Measurements from ENCODE around the gene ADAT2.

Gene ADAT2

DNA sequence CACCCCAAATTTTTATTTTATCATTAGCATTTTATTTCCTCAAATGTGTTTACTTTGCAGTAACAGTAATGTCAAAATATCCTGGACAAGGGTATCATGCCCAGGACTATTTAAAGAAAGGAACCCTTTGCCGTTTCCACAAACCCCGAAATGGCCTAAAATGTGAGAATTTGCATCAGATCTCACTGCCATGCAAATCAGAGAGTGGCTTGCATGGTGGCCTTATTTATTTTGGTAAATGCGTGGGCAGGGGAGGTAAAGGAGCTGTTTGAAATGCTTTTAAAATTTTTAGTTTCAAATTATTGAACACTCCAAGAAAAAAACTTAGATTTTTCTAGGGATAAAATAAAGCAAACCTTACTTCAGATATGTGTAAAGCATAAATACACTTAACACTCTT, 43.8 kb downstream of the ADAT2 start:
- no peaks in the 10 kb centered on the region for H3K36me3 ChIP-seq (ENCODE audit: low read length)
- no peak overlapping the region for H3K4me3 ChIP-seq (ENCODE audit: insufficient read depth, low read length, poor library complexity, severe bottlenecking)
- no peaks in the 10 kb centered on the region for H3K79me2 ChIP-seq (ENCODE audit: insufficient read depth, low read length)
- no peaks in the 10 kb centered on the region for H3K27me3 ChIP-seq (ENCODE audit: low read length)
- peaks cover 5% of the 10 kb centered on the region; the same call in 1 of the 2 replicates for H3K9me3 ChIP-seq (ENCODE audit: insufficient read depth, low read length)
- H3F3A ChIP-seq (ENCODE audit: insufficient read depth), result no peaks in the 10 kb centered on the region
- no peak overlapping the region for H3K27ac ChIP-seq (ENCODE audit: low read depth, low read length)
- H3K9ac ChIP-seq (ENCODE audit: low read length), result no peak overlapping the region
- H3K9me2 ChIP-seq (replicated peaks; ENCODE audit: insufficient read depth, low read length), result no peaks in the 10 kb centered on the region
- H3K4me2 ChIP-seq (ENCODE audit: low read depth, low read length, poor library complexity, severe bottlenecking), result no peak overlapping the region
- TF ChIP-seq, protein P1, sequence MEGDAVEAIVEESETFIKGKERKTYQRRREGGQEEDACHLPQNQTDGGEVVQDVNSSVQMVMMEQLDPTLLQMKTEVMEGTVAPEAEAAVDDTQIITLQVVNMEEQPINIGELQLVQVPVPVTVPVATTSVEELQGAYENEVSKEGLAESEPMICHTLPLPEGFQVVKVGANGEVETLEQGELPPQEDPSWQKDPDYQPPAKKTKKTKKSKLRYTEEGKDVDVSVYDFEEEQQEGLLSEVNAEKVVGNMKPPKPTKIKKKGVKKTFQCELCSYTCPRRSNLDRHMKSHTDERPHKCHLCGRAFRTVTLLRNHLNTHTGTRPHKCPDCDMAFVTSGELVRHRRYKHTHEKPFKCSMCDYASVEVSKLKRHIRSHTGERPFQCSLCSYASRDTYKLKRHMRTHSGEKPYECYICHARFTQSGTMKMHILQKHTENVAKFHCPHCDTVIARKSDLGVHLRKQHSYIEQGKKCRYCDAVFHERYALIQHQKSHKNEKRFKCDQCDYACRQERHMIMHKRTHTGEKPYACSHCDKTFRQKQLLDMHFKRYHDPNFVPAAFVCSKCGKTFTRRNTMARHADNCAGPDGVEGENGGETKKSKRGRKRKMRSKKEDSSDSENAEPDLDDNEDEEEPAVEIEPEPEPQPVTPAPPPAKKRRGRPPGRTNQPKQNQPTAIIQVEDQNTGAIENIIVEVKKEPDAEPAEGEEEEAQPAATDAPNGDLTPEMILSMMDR (IDR thresholded peaks at IDR 0.05; ENCODE audit: insufficient read depth, low read length, poor library complexity, severe bottlenecking), result no peak
- TF ChIP-seq EZH2phosphoT487 (conservative IDR thresholded peaks at IDR 0.05; ENCODE audit: low read length), result no peak
- no peaks in the 10 kb centered on the region for H4K20me1 ChIP-seq (ENCODE audit: low read depth, low read length)
- H2AFZ ChIP-seq (ENCODE audit: low read depth, low read length, severe bottlenecking), result no peak overlapping the region

DNA sequence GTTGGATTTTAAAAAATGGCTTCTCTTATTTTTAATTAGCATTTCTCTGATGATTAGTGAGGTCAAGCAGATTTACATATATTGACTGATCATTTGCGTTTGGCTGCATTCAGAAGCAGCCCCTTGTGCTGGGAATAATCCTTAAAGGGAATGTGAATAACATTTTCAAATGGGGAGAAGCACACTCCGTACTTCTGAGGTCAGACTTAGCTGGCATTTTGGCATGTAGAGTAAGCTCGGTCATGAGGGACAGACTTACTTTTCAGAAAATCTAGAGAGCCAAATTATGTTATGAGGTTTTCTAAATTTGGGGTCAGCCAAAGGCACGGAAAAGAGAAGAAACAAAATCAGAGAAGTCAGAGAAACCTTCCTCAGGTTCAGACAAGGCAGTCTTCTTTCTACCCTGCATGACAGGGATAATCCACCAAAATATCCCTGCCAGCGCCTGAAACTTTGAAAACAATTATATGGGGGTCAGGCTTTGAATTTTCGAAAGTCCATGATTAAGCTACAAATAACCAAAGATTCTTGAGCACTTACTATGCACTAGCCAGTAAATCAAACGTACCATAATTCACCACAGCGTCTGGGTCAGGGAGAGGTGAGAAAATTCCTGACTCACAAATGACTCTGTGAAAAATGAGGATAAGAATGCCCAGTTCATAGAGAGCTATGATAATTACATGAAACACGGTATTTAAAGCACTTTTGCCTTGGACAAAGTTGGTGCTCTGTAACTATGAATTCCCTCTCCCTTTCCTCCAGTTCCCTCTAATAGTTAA, 44.9 kb downstream of the ADAT2 start:
- H3F3A ChIP-seq (ENCODE audit: insufficient read depth), result no peaks in the 10 kb centered on the region
- H4K20me1 ChIP-seq (ENCODE audit: low read depth, low read length), result no peaks in the 10 kb centered on the region
- no peaks in the 10 kb centered on the region for H3K79me2 ChIP-seq (ENCODE audit: insufficient read depth, low read length)
- TF ChIP-seq, protein P1 (IDR thresholded peaks at IDR 0.05; ENCODE audit: insufficient read depth, low read length, poor library complexity, severe bottlenecking), result no peak
- TF ChIP-seq EZH2phosphoT487 (conservative IDR thresholded peaks at IDR 0.05; ENCODE audit: low read length), result no peak
- H3K9me3 ChIP-seq (ENCODE audit: insufficient read depth, low read length), result peaks cover 5% of the 10 kb centered on the region; the same call in 1 of the 2 replicates
- H3K4me2 ChIP-seq (ENCODE audit: low read depth, low read length, poor library complexity, severe bottlenecking), result no peak overlapping the region
- no peak overlapping the region for H3K9ac ChIP-seq (ENCODE audit: low read length)
- no peak overlapping the region for H2AFZ ChIP-seq (ENCODE audit: low read depth, low read length, severe bottlenecking)
- H3K36me3 ChIP-seq (ENCODE audit: low read length), result no peaks in the 10 kb centered on the region
- no peak overlapping the region for H3K27ac ChIP-seq (ENCODE audit: low read depth, low read length)
- H3K4me3 ChIP-seq (ENCODE audit: insufficient read depth, low read length, poor library complexity, severe bottlenecking), result no peak overlapping the region
- no peaks in the 10 kb centered on the region for H3K9me2 ChIP-seq (replicated peaks; ENCODE audit: insufficient read depth, low read length)
- H3K27me3 ChIP-seq (ENCODE audit: low read length), result no peaks in the 10 kb centered on the region

- H3K27me3 ChIP-seq (ENCODE audit: low read length), result no peaks in the 10 kb centered on the region
- TF ChIP-seq EZH2phosphoT487 (conservative IDR thresholded peaks at IDR 0.05; ENCODE audit: low read length), result no peak
- TF ChIP-seq, protein P1 (IDR thresholded peaks at IDR 0.05; ENCODE audit: insufficient read depth, low read length, poor library complexity, severe bottlenecking), result no peak
- H3K9me2 ChIP-seq (replicated peaks; ENCODE audit: insufficient read depth, low read length), result no peaks in the 10 kb centered on the region
- no peaks in the 10 kb centered on the region for H3K79me2 ChIP-seq (ENCODE audit: insufficient read depth, low read length)
- no peaks in the 10 kb centered on the region for H3K9me3 ChIP-seq (ENCODE audit: insufficient read depth, low read length)
- no peak overlapping the region for H2AFZ ChIP-seq (ENCODE audit: low read depth, low read length, severe bottlenecking)
- H3K4me3 ChIP-seq (ENCODE audit: insufficient read depth, low read length, poor library complexity, severe bottlenecking), result no peak overlapping the region
- H3K4me2 ChIP-seq (ENCODE audit: low read depth, low read length, poor library complexity, severe bottlenecking), result no peak overlapping the region
- no peaks in the 10 kb centered on the region for H3K36me3 ChIP-seq (ENCODE audit: low read length)
- H3K9ac ChIP-seq (ENCODE audit: low read length), result no peak overlapping the region
- H3F3A ChIP-seq (ENCODE audit: insufficient read depth), result no peaks in the 10 kb centered on the region
- no peak overlapping the region for H3K27ac ChIP-seq (ENCODE audit: low read depth, low read length)
- no peaks in the 10 kb centered on the region for H4K20me1 ChIP-seq (ENCODE audit: low read depth, low read length)
Observed at GRCh38 chr6:143402721-143403336, 47.7 kb downstream of the ADAT2 start.
